ENCODE measurements around the gene ADAR. TPM values are rescaled to one million over a fixed set of nuclear protein-coding genes. Genes with fewer than 3 reads are reported as not detected.

The ADAR gene
- total and polyA plus RNA-seq, 2 of the 4 experiments (the other 2 are of a cell fraction), result 70.9 to 131 TPM

- no peak for DNase-seq
- no peak overlapping the region for H3K4me3 ChIP-seq (ENCODE audit: insufficient read depth, low read depth, low read length)
- POLR2A ChIA-PET (ENCODE audit: unreplicated experiment), result no interaction called here
- H3K79me1 ChIP-seq (ENCODE audit: low read depth in 1 of 2, low read length in 2 of 2), result no peaks in the 10 kb centered on the region
- no peak overlapping the region for H4K91ac ChIP-seq (ENCODE audit: insufficient read depth, low read depth, low read length)
- H2AK5ac ChIP-seq (ENCODE audit: low read depth, low read length), result no peak overlapping the region
- peaks cover 3% of the 10 kb centered on the region for H3K9me3 ChIP-seq (ENCODE audit: control insufficient read depth, insufficient read depth, low read length)
- H3K36me3 ChIP-seq (ENCODE audit: control insufficient read depth, insufficient read depth, low read length), result no peaks in the 10 kb centered on the region
- H3K9ac ChIP-seq (ENCODE audit: low read depth, low read length), result no peak overlapping the region
- H3K14ac ChIP-seq (replicated peaks; ENCODE audit: low read depth, low read length), result no peak overlapping the region
- no peak overlapping the region for H2BK20ac ChIP-seq (ENCODE audit: low read depth, low read length)
- H2AK9ac ChIP-seq (replicated peaks; ENCODE audit: low read depth, low read length, poor library complexity), result no peak overlapping the region
- H3K27me3 ChIP-seq (ENCODE audit: control insufficient read depth, insufficient read depth, low read length), result peaks cover 78% of the 10 kb centered on the region
- no peak overlapping the region for H4K8ac ChIP-seq (ENCODE audit: low read depth in 2 of 2, low read length in 2 of 2)
- no peak for ATAC-seq (ENCODE audit: low read depth)
- H3K4ac ChIP-seq (ENCODE audit: low read depth, low read length), result no peak overlapping the region
- no peak overlapping the region for H3K27ac ChIP-seq (ENCODE audit: insufficient read depth, low read length)
- no peak overlapping the region for H2BK120ac ChIP-seq (ENCODE audit: low read depth, low read length)
- no peak overlapping the region for H2AFZ ChIP-seq (replicated peaks; ENCODE audit: low read length, poor library complexity)
- H4K20me1 ChIP-seq (ENCODE audit: insufficient read depth, low read length), result no peaks in the 10 kb centered on the region
- no peak overlapping the region for H3K4me2 ChIP-seq (ENCODE audit: low read depth, low read length)
- intact Hi-C loops (cut with micrococcal nuclease) (no loop called here), dilution Hi-C loops (cut with HindIII; ENCODE audit: low sequenced_read_pairs, unreplicated experiment) (no loop called here), in situ Hi-C loops (cut with MboI; ENCODE audit: low sequenced_read_pairs) (no loop called here)
- CTCF ChIA-PET, result no interaction called here
- H3K23ac ChIP-seq (ENCODE audit: low read depth, low read length), result no peak overlapping the region
- BruUV-seq (replicated peaks), result no TSS peak
- no peaks in the 10 kb centered on the region for H3K9me1 ChIP-seq (ENCODE audit: insufficient read depth, low read length)
- H2BK15ac ChIP-seq (ENCODE audit: low read depth, low read length), result no peak overlapping the region
- H3K18ac ChIP-seq (ENCODE audit: low read depth, low read length), result no peak overlapping the region
- no peak overlapping the region for H3K56ac ChIP-seq (ENCODE audit: extremely low read depth, insufficient read depth, low read length)
- TF ChIP-seq FOS (IDR thresholded peaks at IDR 0.05; ENCODE audit: low read depth, low read length) (no peak), MAFK (IDR thresholded peaks at IDR 0.05; ENCODE audit: low read depth, low read length) (no peak), MAZ (IDR thresholded peaks at IDR 0.05; ENCODE audit: borderline replicate concordance, low read depth, low read length) (no peak), MXI1 (IDR thresholded peaks at IDR 0.05; ENCODE audit: borderline replicate concordance, low read depth, low read length) (no peak)
- no peak overlapping the region for H2BK5ac ChIP-seq (ENCODE audit: low read depth, low read length, poor library complexity, severe bottlenecking)
- H3K4me1 ChIP-seq (ENCODE audit: control insufficient read depth, insufficient read depth, low read length), result no peaks in the 10 kb centered on the region
- 70% methylated on average over 2 of the region's 9 CpGs; no CpG with 5 or more reads in 1 of the 2 experiments for WGBS, 2 experiments (ENCODE audit: extremely low coverage in 2 of 2, insufficient read length in 1 of 2)
- no peak overlapping the region for H4K5ac ChIP-seq (ENCODE audit: low read depth, low read length)
Measured at GRCh38 chr1:154539486-154540483, 68.2 kb downstream of the ADAR start.
